Kidney (tissue), 14 donors: ENCODE data around the gene IP6K3. TPM values are rescaled to one million over a fixed set of nuclear protein-coding genes. Genes with fewer than 3 reads are reported as not detected.

Experiments
- DNase-seq, 5 donors: peaks; one replicate each; pipeline ENCODE4 v3.0.0-alpha.2; 2013 to 2020
- FAIRE-seq: peaks from 2 replicates; lab custom pipeline; 2012; peaks lifted over from hg19 to GRCh38; lab: Jason Lieb, UNC
- H3K27ac ChIP-seq, 2 donors: one replicate each; pipeline ENCODE4 v1.7.0; 2013; ENCODE audit warnings: low read depth in 2 of 2, low read length in 2 of 2, inconsistent platforms in 1 of 2
- H3K27me3 ChIP-seq: one replicate; pipeline ENCODE4 v1.7.1; 2013; ENCODE audit warnings: low read length, inconsistent platforms; ENCODE audit not compliant: control insufficient read depth, insufficient read depth
- H3K36me3 ChIP-seq, 3 donors: one replicate each; pipeline versions ENCODE4 v1.7.0 to v1.7.1; 2013; ENCODE audit warnings: low read length in 3 of 3, control low read depth in 1 of 3, inconsistent platforms in 1 of 3; ENCODE audit not compliant: insufficient read depth in 3 of 3, control insufficient read depth in 2 of 3
- H3K4me1 ChIP-seq, 3 donors: one replicate each; pipeline versions ENCODE4 v1.7.0 to v1.7.1; 2013; ENCODE audit warnings: low read length in 3 of 3, inconsistent platforms in 1 of 3, low read depth in 1 of 3; ENCODE audit not compliant: control insufficient read depth in 2 of 3, insufficient read depth in 2 of 3
- H3K4me3 ChIP-seq, 3 donors: one replicate each; pipeline versions ENCODE4 v1.7.0 to v1.8.1; 2013; ENCODE audit warnings: low read length in 3 of 3, control low read depth in 1 of 3, inconsistent platforms in 1 of 3
- H3K9ac ChIP-seq, 3 donors: one replicate each; pipeline versions ENCODE4 v1.7.0 to v1.7.1; 2013; ENCODE audit warnings: low read length in 3 of 3, control low read depth in 1 of 3, inconsistent platforms in 1 of 3
- H3K9me3 ChIP-seq, 3 donors: one replicate each; pipeline versions ENCODE4 v1.7.0 to v1.7.1; 2013; ENCODE audit warnings: low read length in 3 of 3, control low read depth in 1 of 3, inconsistent platforms in 1 of 3; ENCODE audit not compliant: control insufficient read depth in 2 of 3, insufficient read depth in 1 of 3
- intact Hi-C: fragments of 100-400 bp; cut with DNase I; formaldehyde crosslinking; loops from one replicate; pipeline ENCODE4 v1.11.1; 2022
- polyA plus RNA-seq: library from polyadenylated mRNA; stranded (reverse); fragments of 350-450 nt; fragmentation: Illumina TruSeq; extraction: RNeasy Lipid Tissue Mini Kit (QIAGEN cat#74804); gene quantifications from one replicate; pipeline ENCODE4 v1.2.3, GENCODE V29; 2014; ENCODE audit warnings: low read depth, low replicate concordance; ENCODE audit not compliant: insufficient read depth
- total RNA-seq: library from RNA; stranded (reverse); fragmentation: NEBNext Ultra II Directional; extraction: Animal tissue kit (Norgen Biotek cat#: 25700); gene quantifications from one replicate; pipeline ENCODE4 v1.2.1, GENCODE V29; 2021
- TF ChIP-seq, protein P1 (sequence below): IDR thresholded peaks from 3 replicates; pipeline ENCODE4 v1.5.1; 2012; ENCODE audit warnings: mild to moderate bottlenecking, moderate library complexity, borderline replicate concordance; ENCODE audit not compliant: insufficient read depth; ENCODE audit errors: extremely low read depth
- donor health status: control.
- donor health status: control.
- donor health status: control.
- donor health status: control.
- donor health status: control.
- donor health status: DM: yes; HTN: yes; CAD: no.
- donor health status: Normal renal cell carcinoma (clear cell type).

IP6K3 gene
- total and polyA plus RNA-seq, 2 donors from 2014 or later: 0.47 to 4.0 TPM

DNA sequence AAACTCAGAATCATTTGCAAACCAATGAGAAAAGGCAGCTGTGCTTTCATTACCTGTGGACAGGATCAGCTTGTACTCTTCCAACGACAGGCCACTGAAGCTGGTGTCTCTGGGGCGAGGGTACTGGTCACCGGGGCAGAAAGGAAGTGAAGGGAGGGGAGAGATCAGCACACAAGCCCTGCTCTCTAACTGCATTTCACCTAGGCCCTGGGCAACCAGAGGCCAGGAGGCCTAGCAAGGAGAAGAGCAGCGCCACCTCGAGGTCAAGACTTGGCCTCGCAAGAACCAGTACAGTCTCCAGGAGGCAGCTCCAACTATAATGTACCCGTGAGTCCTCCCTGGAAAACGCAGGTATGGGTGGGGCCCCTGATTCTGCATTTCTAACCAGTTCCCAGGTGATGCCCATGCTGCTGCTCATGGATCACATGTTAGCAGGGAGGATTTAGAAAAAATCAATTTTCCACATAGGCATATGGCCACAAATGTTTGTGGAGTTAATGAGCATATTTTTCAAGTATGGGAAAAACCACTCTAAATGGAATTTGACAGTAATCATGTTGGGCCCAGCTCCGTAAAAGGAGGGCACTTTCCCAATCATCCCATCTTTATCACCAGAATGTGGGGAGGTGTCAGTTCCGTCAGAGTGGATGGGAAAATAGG is 46.2 kb downstream of the IP6K3 start:
- Histone ChIP-seq H3K4me1 (peaks cover 0 to 9% (median 0%) of the 10 kb centered on the region in 3 donors), H3K9me3 (no peaks in the 10 kb centered on the region), H3K27ac (no peak overlapping the region), H3K9ac (no peak overlapping the region), H3K36me3 (peaks cover 0 to 12% (median 7%) of the 10 kb centered on the region in 3 donors), H3K27me3 (no peaks in the 10 kb centered on the region), H3K4me3 (no peak overlapping the region)
- intact Hi-C loops: no loop called here
- DNase-seq (peak; percentile 74 to 87 (median 79)), FAIRE-seq (no peak)
- TF ChIP-seq, protein P1, sequence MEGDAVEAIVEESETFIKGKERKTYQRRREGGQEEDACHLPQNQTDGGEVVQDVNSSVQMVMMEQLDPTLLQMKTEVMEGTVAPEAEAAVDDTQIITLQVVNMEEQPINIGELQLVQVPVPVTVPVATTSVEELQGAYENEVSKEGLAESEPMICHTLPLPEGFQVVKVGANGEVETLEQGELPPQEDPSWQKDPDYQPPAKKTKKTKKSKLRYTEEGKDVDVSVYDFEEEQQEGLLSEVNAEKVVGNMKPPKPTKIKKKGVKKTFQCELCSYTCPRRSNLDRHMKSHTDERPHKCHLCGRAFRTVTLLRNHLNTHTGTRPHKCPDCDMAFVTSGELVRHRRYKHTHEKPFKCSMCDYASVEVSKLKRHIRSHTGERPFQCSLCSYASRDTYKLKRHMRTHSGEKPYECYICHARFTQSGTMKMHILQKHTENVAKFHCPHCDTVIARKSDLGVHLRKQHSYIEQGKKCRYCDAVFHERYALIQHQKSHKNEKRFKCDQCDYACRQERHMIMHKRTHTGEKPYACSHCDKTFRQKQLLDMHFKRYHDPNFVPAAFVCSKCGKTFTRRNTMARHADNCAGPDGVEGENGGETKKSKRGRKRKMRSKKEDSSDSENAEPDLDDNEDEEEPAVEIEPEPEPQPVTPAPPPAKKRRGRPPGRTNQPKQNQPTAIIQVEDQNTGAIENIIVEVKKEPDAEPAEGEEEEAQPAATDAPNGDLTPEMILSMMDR: peak; percentile 64

DNA sequence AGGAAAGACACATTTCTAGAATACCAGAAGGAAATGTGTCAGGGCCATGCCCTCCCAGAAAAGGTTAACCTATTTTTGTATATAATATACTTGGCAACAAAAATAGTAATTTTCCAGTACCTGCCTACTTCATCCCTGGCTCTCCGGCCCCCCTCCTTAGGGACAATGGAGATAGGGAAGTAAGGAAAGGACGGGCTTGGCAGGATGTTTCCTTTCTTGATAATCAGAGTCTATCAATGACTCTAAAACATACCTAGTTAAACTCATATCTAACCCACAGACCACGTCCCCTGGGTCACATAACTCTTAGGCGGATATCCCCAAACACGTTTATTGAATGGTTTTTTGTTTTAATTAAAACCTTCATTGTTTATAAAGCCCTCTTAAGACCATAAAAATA is 47.0 kb downstream of the IP6K3 start:
- Histone ChIP-seq H3K27me3 (no peaks in the 10 kb centered on the region), H3K9me3 (no peaks in the 10 kb centered on the region), H3K27ac (no peak overlapping the region), H3K4me3 (no peak overlapping the region), H3K36me3 (peaks cover 0 to 12% (median 7%) of the 10 kb centered on the region in 3 donors), H3K9ac (no peak overlapping the region), H3K4me1 (peaks cover 0 to 9% (median 6%) of the 10 kb centered on the region in 3 donors)
- FAIRE-seq (no peak), DNase-seq (peak in 1 of 5 donors; percentile 17)
- intact Hi-C loops: loop anchor here (10.0 kb wide), 1 partner anchor 115 kb away; the partner anchor contains the start of gene BAK1
- TF ChIP-seq, protein P1: no peak

DNA sequence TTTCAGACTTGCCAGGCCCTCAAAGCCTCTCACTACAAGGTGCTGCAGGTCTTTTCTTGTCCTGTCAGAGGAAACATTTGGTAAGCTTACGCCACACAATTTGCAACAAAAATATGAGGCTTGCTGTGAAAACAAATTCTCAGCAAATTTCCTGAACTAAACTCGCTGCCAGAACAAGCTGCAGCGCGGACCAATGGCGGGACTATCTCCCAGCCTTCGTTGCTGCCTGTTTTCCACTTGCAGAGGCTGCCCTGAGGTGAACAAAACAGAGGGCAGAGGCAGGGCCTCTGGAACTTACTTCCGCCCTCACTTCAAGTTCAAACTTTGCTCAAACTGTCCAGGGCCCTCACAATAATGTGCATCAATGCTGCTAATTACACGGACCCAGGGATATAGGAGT is 47.6 kb downstream of the IP6K3 start:
- peak in 1 of 5 donors; percentile 63 for DNase-seq

More for the DNA sequence above, 47.6 kb downstream of the IP6K3 start:
- Histone ChIP-seq H3K9me3 (no peaks in the 10 kb centered on the region), H3K36me3 (peaks cover 0 to 12% (median 7%) of the 10 kb centered on the region in 3 donors), H3K9ac (no peak overlapping the region), H3K27me3 (no peaks in the 10 kb centered on the region), H3K4me3 (no peak overlapping the region), H3K27ac (no peak overlapping the region), H3K4me1 (peaks cover 0 to 9% (median 6%) of the 10 kb centered on the region in 3 donors)
- intact Hi-C loops: loop anchor here (10.0 kb wide), 1 partner anchor 114 kb away; the partner anchor contains the start of gene BAK1
- FAIRE-seq: no peak
- TF ChIP-seq, protein P1: no peak
